HCT116 (cell line): ENCODE results near the gene SCRN2. TPM values are rescaled to one million over a fixed set of nuclear protein-coding genes. Genes with fewer than 3 reads are reported as not detected.

Experiments used
- ATAC-seq: fragments of 200-7000 bp; cut with Tn5 transposase; 2 replicates; pipeline ENCODE4 v1.9.1; 2020; ENCODE audit warnings: mild to moderate bottlenecking, moderate library complexity
- BruUV-seq: library from RNA; stranded (reverse); fragments of 400-500 nt; replicated peaks from 2 replicates; lab custom pipeline; 2021; lab: Mats Ljungman, UMichigan
- CTCF ChIA-PET: fragments of 300-600 bp; sonication (Branson Sonifier 250); formaldehyde crosslinking; loops from one replicate; lab custom pipeline; 2021; ENCODE audit warnings: antibody characterized with exemption; lab: Charles Lee
- POLR2A ChIA-PET: fragments of 300-600, 350-600 bp; sonication (Branson Sonifier 250); formaldehyde crosslinking; loops from one replicate; lab custom pipeline; 2021; ENCODE audit warnings: antibody characterized with exemption; lab: Charles Lee
- RAD21 ChIA-PET, 2 experiments: fragments of 300-600 bp; sonication (Branson Sonifier 250); formaldehyde crosslinking; loops; one replicate each; lab custom pipeline; 2023; ENCODE audit warnings: low total read pairs in 2 of 2; ENCODE audit not compliant: uncharacterized antibody in 2 of 2, unreplicated experiment in 2 of 2, low non-redundant PET in 1 of 2; lab: Charles Lee
- DNase-seq: peaks from one replicate; pipeline ENCODE4 v3.0.0-alpha.2; 2010; ENCODE audit warnings: low read depth, low spot score
- H2AFZ ChIP-seq: fragments of 200-600 bp; shearing (Covaris generic), sonication (generic); 2 replicates; pipeline ENCODE4 v1.6.1; 2017; ENCODE audit warnings: low read depth, mixed run types, mixed read lengths, antibody characterized with exemption, low read length; ENCODE audit not compliant: poor library complexity, severe bottlenecking
- H3K27ac ChIP-seq: 2 replicates; pipeline ENCODE4 v1.5.1; 2012; ENCODE audit warnings: low read depth, low read length
- H3K27me3 ChIP-seq: fragments of 200-600 bp; sonication (generic); 2 replicates; pipeline ENCODE4 v1.6.1; 2016; ENCODE audit warnings: mixed run types, low read length, mixed read lengths; ENCODE audit not compliant: insufficient read depth
- H3K36me3 ChIP-seq, 2 experiments: fragments of 200-500 bp in 1 of 2; fragments of 200-600 bp in 1 of 2; sonication (Bioruptor generic) in 1 of 2; sonication (generic) in 1 of 2; 2 replicates each; pipeline versions ENCODE4 v1.5.1 to v1.6.1; 2014 to 2016; ENCODE audit warnings: low read length in 2 of 2, inconsistent platforms in 1 of 2, mixed read lengths in 1 of 2, mixed run types in 1 of 2; ENCODE audit not compliant: insufficient read depth in 2 of 2, control insufficient read depth in 1 of 2
- H3K4me1 ChIP-seq, 2 experiments: fragments of 200-600 bp in 1 of 2; sonication (generic) in 1 of 2; 2 replicates each; pipeline versions ENCODE4 v1.5.1 to v1.6.1; 2012 to 2017; ENCODE audit warnings: low read length in 2 of 2, inconsistent platforms in 1 of 2, mild to moderate bottlenecking in 1 of 2, mixed read lengths in 1 of 2, mixed run types in 1 of 2, moderate library complexity in 1 of 2; ENCODE audit not compliant: insufficient read depth in 2 of 2, control insufficient read depth in 1 of 2
- H3K4me2 ChIP-seq: fragments of 200-600 bp; sonication (generic); 2 replicates; pipeline ENCODE4 v1.6.1; 2017; ENCODE audit warnings: mixed run types, low read length, mixed read lengths
- H3K4me3 ChIP-seq, 2 experiments: fragments of 200-600 bp in 1 of 2; sonication (generic) in 1 of 2; replicated peaks in 1 of 2; 2 replicates each; pipeline ENCODE4 v1.5.1; 2011 to 2016; ENCODE audit warnings: low read length in 2 of 2, control low read depth in 1 of 2, low read depth in 1 of 2, mild to moderate bottlenecking in 1 of 2, mixed read lengths in 1 of 2, mixed run types in 1 of 2
- H3K79me2 ChIP-seq: fragments of 200-600 bp; sonication (generic); 2 replicates; pipeline ENCODE4 v1.6.1; 2017; ENCODE audit warnings: mild to moderate bottlenecking, mixed run types, low read length, moderate library complexity, mixed read lengths; ENCODE audit not compliant: insufficient read depth
- H3K9ac ChIP-seq: fragments of 200-600 bp; sonication (generic); 2 replicates; pipeline ENCODE4 v1.6.1; 2016; ENCODE audit warnings: low read length, mixed read lengths
- H3K9me2 ChIP-seq: fragments of 200-600 bp; sonication (generic), shearing (Covaris generic); 2 replicates; pipeline ENCODE4 v1.6.1; 2017; ENCODE audit warnings: mixed run types, mild to moderate bottlenecking, moderate library complexity; ENCODE audit not compliant: insufficient read depth
- H3K9me3 ChIP-seq, 2 experiments: fragments of 200-500 bp in 1 of 2; fragments of 200-600 bp in 1 of 2; sonication (Bioruptor generic) in 1 of 2; sonication (generic) in 1 of 2; 2 replicates each; pipeline ENCODE4 v1.6.1; 2014 to 2017; ENCODE audit warnings: low read length in 2 of 2, mixed read lengths in 2 of 2, inconsistent platforms in 1 of 2, low read depth in 1 of 2, mild to moderate bottlenecking in 1 of 2, mixed run types in 1 of 2, moderate library complexity in 1 of 2; ENCODE audit not compliant: control insufficient read depth in 1 of 2, insufficient read depth in 1 of 2
- H4K20me1 ChIP-seq: fragments of 200-600 bp; sonication (generic), shearing (Covaris generic); 2 replicates; pipeline ENCODE4 v1.6.1; 2017; ENCODE audit warnings: mixed run types, mild to moderate bottlenecking, moderate library complexity; ENCODE audit not compliant: insufficient read depth
- CBX3 ChIP-seq: IDR thresholded peaks from 2 replicates; pipeline ENCODE4 v1.6.1; 2012; ENCODE audit warnings: low read depth
- CEBPB ChIP-seq: IDR thresholded peaks from 2 replicates; pipeline ENCODE4 v1.6.1; 2012; ENCODE audit warnings: low read depth
- CTCF ChIP-seq, 3 experiments: fragments of 200-600 bp in 1 of 3; sonication (generic) in 1 of 3; IDR thresholded peaks in 2 of 3; conservative IDR thresholded peaks in 1 of 3; 2 replicates each; pipeline ENCODE4 v1.5.1; 2012 to 2017; ENCODE audit warnings: low read depth in 2 of 3, low read length in 2 of 3, antibody characterized with exemption in 1 of 3, borderline replicate concordance in 1 of 3, control low read depth in 1 of 3, mild to moderate bottlenecking in 1 of 3, mixed read lengths in 1 of 3, mixed run types in 1 of 3, moderate library complexity in 1 of 3; ENCODE audit not compliant: insufficient read depth in 1 of 3
- EGR1 ChIP-seq: IDR thresholded peaks from 2 replicates; pipeline ENCODE4 v1.6.1; 2012; ENCODE audit warnings: low read depth
- ELF1 ChIP-seq: IDR thresholded peaks from 2 replicates; pipeline ENCODE4 v1.6.1; 2012; ENCODE audit warnings: low read depth, borderline replicate concordance
- EZH2 ChIP-seq: fragments of 200-600 bp; sonication (generic); IDR thresholded peaks from 2 replicates; pipeline ENCODE4 v1.6.1; 2017; ENCODE audit warnings: antibody characterized with exemption, mixed run types
- EZH2phosphoT487 ChIP-seq: fragments of 200-600 bp; IDR thresholded peaks from 2 replicates; pipeline ENCODE4 v1.6.1; 2018; ENCODE audit warnings: antibody characterized with exemption, borderline replicate concordance
- FOSL1 ChIP-seq: IDR thresholded peaks from 2 replicates; pipeline ENCODE4 v1.6.1; 2012; ENCODE audit warnings: low read depth
- JUND ChIP-seq: IDR thresholded peaks from 2 replicates; pipeline ENCODE4 v1.6.1; 2012
- RAD21 ChIP-seq: IDR thresholded peaks from 2 replicates; pipeline ENCODE4 v1.6.1; 2012; ENCODE audit warnings: low read depth, mild to moderate bottlenecking
- SIN3A ChIP-seq: IDR thresholded peaks from 2 replicates; pipeline ENCODE4 v1.6.1; 2012; ENCODE audit warnings: low read depth
- SP1 ChIP-seq: IDR thresholded peaks from 2 replicates; pipeline ENCODE4 v1.6.1; 2012; ENCODE audit warnings: low read depth
- SRF ChIP-seq: IDR thresholded peaks from 2 replicates; pipeline ENCODE4 v1.6.1; 2012; ENCODE audit warnings: low read depth
- TCF7L2 ChIP-seq: IDR thresholded peaks from 2 replicates; pipeline ENCODE4 v1.7.0; 2011; ENCODE audit warnings: borderline replicate concordance, inconsistent platforms; ENCODE audit not compliant: insufficient read depth, insufficient read length; ENCODE audit errors: extremely low read depth
- ZBTB33 ChIP-seq: IDR thresholded peaks from 2 replicates; pipeline ENCODE4 v1.6.1; 2011; ENCODE audit warnings: mild to moderate bottlenecking, low read length, moderate library complexity; ENCODE audit not compliant: insufficient replicate concordance; ENCODE audit errors: extremely low read depth
- intact Hi-C: fragments of 100-400 bp; cut with micrococcal nuclease; formaldehyde crosslinking; loops from 2 replicates; pipeline ENCODE4 v1.10.0; 2022
- total RNA-seq: library from RNA; stranded (reverse); gene quantifications from one replicate; pipeline ENCODE4 v1.2.1, GENCODE V29; 2021; ENCODE audit not compliant: unreplicated experiment
- TF ChIP-seq, protein P1 (sequence below): IDR thresholded peaks from 2 replicates; pipeline ENCODE4 v1.6.1; 2012
- TF ChIP-seq, protein P2 (sequence below): IDR thresholded peaks from 2 replicates; pipeline ENCODE4 v1.6.1; 2012

SCRN2 gene
- total RNA-seq, 1 experiment from 2014 or later, result 53.2 TPM

DNA sequence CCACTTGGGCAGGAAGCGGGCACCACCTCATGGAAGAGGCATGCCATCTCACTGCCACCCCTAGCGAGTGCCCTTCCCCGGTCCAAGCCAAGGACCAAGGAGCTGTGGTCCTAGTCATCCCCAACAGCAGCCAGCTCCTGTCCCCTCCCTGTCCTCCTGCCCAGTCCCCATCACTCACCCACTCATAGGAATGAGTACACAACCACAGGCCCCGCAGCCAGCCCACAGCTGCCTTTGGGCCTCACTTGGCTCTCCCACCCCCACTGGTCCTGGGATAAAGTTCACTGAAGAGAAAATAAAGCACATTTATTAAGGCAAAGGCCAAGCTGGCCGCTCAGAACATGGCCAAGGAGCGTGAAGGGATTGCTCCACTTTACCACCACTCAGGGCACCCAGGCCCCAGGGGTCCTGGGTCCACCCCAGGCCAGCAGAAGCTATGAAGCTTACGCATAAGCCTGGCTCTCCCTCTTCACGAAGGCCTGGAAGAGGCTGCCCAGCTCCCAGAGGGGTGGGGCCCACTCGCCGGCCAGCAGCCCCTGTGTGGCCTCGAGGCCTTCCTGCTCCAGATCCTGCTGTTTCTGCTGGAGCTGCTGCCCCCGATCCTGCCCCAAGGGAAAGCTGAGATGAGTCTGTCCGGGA lies 3.6 kb downstream of the SCRN2 start (continued):
- TF ChIP-seq CTCF (IDR thresholded peaks at IDR 0.05 in 2 of 3, conservative IDR thresholded peaks at IDR 0.05 in 1 of 3; ENCODE audit: borderline replicate concordance in 1 of 3, insufficient read depth in 1 of 3, low read depth in 2 of 3, low read length in 2 of 3) (no peak), SRF (no peak)

DNA sequence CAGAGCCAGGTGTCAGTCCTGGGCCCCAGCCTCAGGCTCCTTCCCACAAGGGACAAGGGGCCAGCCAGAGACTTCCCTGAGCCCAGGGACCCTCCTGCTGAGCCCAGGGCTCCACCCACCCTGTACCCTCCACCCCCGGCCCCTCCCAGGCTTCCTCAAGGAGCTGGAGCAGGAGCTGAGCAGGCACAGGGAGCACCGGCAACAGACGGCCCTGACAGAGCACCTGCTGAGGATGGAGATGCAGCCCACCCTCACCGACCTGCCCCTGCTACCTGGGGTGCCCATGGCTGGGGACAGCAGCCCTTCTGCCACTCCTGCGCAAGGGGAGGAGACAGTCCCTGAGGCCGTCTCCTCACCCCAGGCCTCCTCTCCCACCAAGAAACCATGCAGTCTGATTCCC lies 4.5 kb downstream of the SCRN2 start:
- Histone ChIP-seq H3K4me1 (peaks cover 14 to 23% of the 10 kb centered on the region in 2 experiments), H3K27me3 (no peaks in the 10 kb centered on the region), H3K4me3 (no peak overlapping the region), H3K9me2 (no peaks in the 10 kb centered on the region), H3K4me2 (no peak overlapping the region), H2AFZ (no peak overlapping the region), H3K36me3 (peaks cover 0 to 12% of the 10 kb centered on the region in 2 experiments; a peak in 1 of 4 replicates), H3K79me2 (peaks cover 6% of the 10 kb centered on the region; the same call in 1 of the 2 replicates), H3K27ac (no peak overlapping the region), H3K9ac (no peak overlapping the region), H3K9me3 (no peaks in the 10 kb centered on the region), H4K20me1 (no peaks in the 10 kb centered on the region)
- intact Hi-C loops, result no loop called here
- RAD21 ChIA-PET, result no interaction called here
- no TSS peak for BruUV-seq
- POLR2A ChIA-PET, result no interaction called here
- CTCF ChIA-PET, result interaction anchor here (1.6 kb wide), 1 partner anchor 53 kb away, joined by 4 read pairs; no protein-coding TSS in a partner anchor
- ATAC-seq (no peak), DNase-seq (no peak)
- no peak for TF ChIP-seq EZH2phosphoT487
- TF ChIP-seq ELF1, result no peak
- TF ChIP-seq CBX3, result no peak
- TF ChIP-seq, protein P1, sequence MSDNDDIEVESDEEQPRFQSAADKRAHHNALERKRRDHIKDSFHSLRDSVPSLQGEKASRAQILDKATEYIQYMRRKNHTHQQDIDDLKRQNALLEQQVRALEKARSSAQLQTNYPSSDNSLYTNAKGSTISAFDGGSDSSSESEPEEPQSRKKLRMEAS, result no peak
- TF ChIP-seq TCF7L2, result no peak
- no peak for TF ChIP-seq RAD21
- TF ChIP-seq, protein P2, sequence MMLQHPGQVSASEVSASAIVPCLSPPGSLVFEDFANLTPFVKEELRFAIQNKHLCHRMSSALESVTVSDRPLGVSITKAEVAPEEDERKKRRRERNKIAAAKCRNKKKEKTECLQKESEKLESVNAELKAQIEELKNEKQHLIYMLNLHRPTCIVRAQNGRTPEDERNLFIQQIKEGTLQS, result no peak
- TF ChIP-seq EZH2, result no peak
- TF ChIP-seq JUND, result no peak
- TF ChIP-seq CTCF (IDR thresholded peaks at IDR 0.05 in 2 of 3, conservative IDR thresholded peaks at IDR 0.05 in 1 of 3; ENCODE audit: borderline replicate concordance in 1 of 3, insufficient read depth in 1 of 3, low read depth in 2 of 3, low read length in 2 of 3), result no peak
- no peak for TF ChIP-seq SIN3A
- no peak for TF ChIP-seq EGR1
- TF ChIP-seq FOSL1, result no peak
- TF ChIP-seq CEBPB, result no peak
- TF ChIP-seq SP1, result no peak
- TF ChIP-seq ZBTB33, result no peak
